K562 (cell line): ENCODE data around the gene WDR54. TPM values are rescaled to one million over a fixed set of nuclear protein-coding genes. Genes with fewer than 3 reads are reported as not detected.

ENCODE experiments used
- ARNT ChIP-seq, 2 experiments: fragments of 450-650 bp; IDR thresholded peaks; 2 replicates each; pipeline ENCODE4 v1.6.1; 2016; ENCODE audit warnings: mild to moderate bottlenecking in 1 of 2
- BRF1 ChIP-seq: IDR thresholded peaks from 3 replicates; pipeline ENCODE4 v1.6.1; 2011; ENCODE audit warnings: borderline replicate concordance, mild to moderate bottlenecking; ENCODE audit not compliant: insufficient read length; ENCODE audit errors: extremely low read depth
- EGR1 ChIP-seq: fragments of 450-650 bp; conservative IDR thresholded peaks from 2 replicates; pipeline ENCODE4 v1.6.1; 2017; ENCODE audit warnings: mild to moderate bottlenecking
- EP300 ChIP-seq: IDR thresholded peaks from 2 replicates; pipeline ENCODE4 v1.6.1; 2012; ENCODE audit warnings: low read length, improper control_type of control experiment
- FOXJ2 ChIP-seq: fragments of 200-800 bp; sonication (Bioruptor generic); IDR thresholded peaks from 2 replicates; pipeline ENCODE4 v1.6.1; 2016; ENCODE audit warnings: missing genetic modification characterization, missing compliant biosample characterization
- JUND ChIP-seq, 2 experiments: IDR thresholded peaks; 2 replicates in 1 of 2; 3 replicates in 1 of 2; pipeline ENCODE4 v1.6.1; 2011; ENCODE audit warnings: borderline replicate concordance in 2 of 2, low read depth in 2 of 2, low read length in 2 of 2, improper control_type of control experiment in 1 of 2, missing biosample characterization in 1 of 2, missing genetic modification characterization in 1 of 2, missing genetic modification reagents in 1 of 2
- MAZ ChIP-seq, 2 experiments: fragments of 450-650 bp in 1 of 2; sonication (generic) in 1 of 2; formaldehyde crosslinking; IDR thresholded peaks in 1 of 2; conservative IDR thresholded peaks in 1 of 2; 2 replicates each; pipeline versions ENCODE4 v1.4.0 to v1.5.0; 2020; ENCODE audit warnings: mild to moderate bottlenecking in 1 of 2, missing genetic modification reagents in 1 of 2
- MEIS2 ChIP-seq: fragments of 450-650 bp; IDR thresholded peaks from 2 replicates; pipeline ENCODE4 v1.6.1; 2014; ENCODE audit warnings: mild to moderate bottlenecking; ENCODE audit not compliant: partially characterized antibody
- NFRKB ChIP-seq: fragments of 450-650 bp; IDR thresholded peaks from 2 replicates; pipeline ENCODE4 v1.6.1; 2016; ENCODE audit warnings: low read depth
- NR1H2 ChIP-seq: sonication (generic); formaldehyde crosslinking; IDR thresholded peaks from 2 replicates; pipeline ENCODE4 v1.4.0; 2020; ENCODE audit warnings: mild to moderate bottlenecking, missing genetic modification reagents
- TBP ChIP-seq: optimal IDR thresholded peaks from 2 replicates; pipeline ENCODE3; 2011; ENCODE audit warnings: low read depth, low read length, improper control_type of control experiment
- THRAP3 ChIP-seq: fragments of 450-650 bp; IDR thresholded peaks from 2 replicates; pipeline ENCODE4 v1.6.1; 2016; ENCODE audit warnings: mild to moderate bottlenecking, inconsistent platforms, borderline replicate concordance
- ZNF3 ChIP-seq: fragments of 250-450 bp; sonication (Bioruptor Pico); IDR thresholded peaks from 2 replicates; pipeline ENCODE4 v1.5.0; 2021; ENCODE audit warnings: mild to moderate bottlenecking, moderate library complexity
- ZNF77 ChIP-seq: fragments of 250-450 bp; sonication (Bioruptor Pico); IDR thresholded peaks from 2 replicates; pipeline ENCODE4 v1.5.0; 2020
- polyA plus RNA-seq, 8 experiments: library from polyadenylated mRNA; depleted of rRNA in 4 of 8; stranded (reverse) in 5 of 8; unstranded in 3 of 8; fragments of >200 nt; fragmentation: Nextera tagmentation in 2 of 8; fragmentation: Illumina TruSeq in 1 of 8; extraction: Ambion mirVana in 2 of 8; extraction: Trizol in 1 of 8; gene quantifications; 2 replicates each; pipeline versions ENCODE4 v1.2.1 to v1.2.3, GENCODE V29; 2011 to 2014; ENCODE audit warnings: inconsistent platforms in 1 of 8, missing spikeins in 1 of 8
- total RNA-seq, 7 experiments: library from RNA; depleted of rRNA in 6 of 7; stranded (reverse); fragments of >200 nt in 6 of 7; fragmentation: Illumina TruSeq in 2 of 7; extraction: Trizol in 2 of 7; gene quantifications; 2 replicates each; pipeline versions ENCODE4 v1.2.1 to v1.2.3, GENCODE V29; 2011 to 2021; ENCODE audit warnings: low replicate concordance in 1 of 7
- TF ChIP-seq, protein P1 (sequence below): fragments of 200-800 bp; sonication (Bioruptor generic); IDR thresholded peaks from 2 replicates; pipeline ENCODE4 v1.6.1; 2016; ENCODE audit warnings: missing genetic modification characterization, missing compliant biosample characterization
- TF ChIP-seq, protein P2 (sequence below): fragments of 450-650 bp; IDR thresholded peaks from 2 replicates; pipeline ENCODE4 v1.7.1; 2018; ENCODE audit warnings: mild to moderate bottlenecking, low read depth; ENCODE audit not compliant: partially characterized antibody
- TF ChIP-seq, protein P3 (sequence below): fragments of 450-650 bp; formaldehyde crosslinking; IDR thresholded peaks from 2 replicates; pipeline ENCODE4 v1.4.0; 2022; ENCODE audit warnings: mild to moderate bottlenecking, moderate library complexity

WDR54 gene
- total and polyA plus RNA-seq, 9 of the 15 experiments (the other 6 are each of a cell fraction or from before 2014, with no cell fraction given): 5.2 to 15.2 (median 7.4) TPM

DNA sequence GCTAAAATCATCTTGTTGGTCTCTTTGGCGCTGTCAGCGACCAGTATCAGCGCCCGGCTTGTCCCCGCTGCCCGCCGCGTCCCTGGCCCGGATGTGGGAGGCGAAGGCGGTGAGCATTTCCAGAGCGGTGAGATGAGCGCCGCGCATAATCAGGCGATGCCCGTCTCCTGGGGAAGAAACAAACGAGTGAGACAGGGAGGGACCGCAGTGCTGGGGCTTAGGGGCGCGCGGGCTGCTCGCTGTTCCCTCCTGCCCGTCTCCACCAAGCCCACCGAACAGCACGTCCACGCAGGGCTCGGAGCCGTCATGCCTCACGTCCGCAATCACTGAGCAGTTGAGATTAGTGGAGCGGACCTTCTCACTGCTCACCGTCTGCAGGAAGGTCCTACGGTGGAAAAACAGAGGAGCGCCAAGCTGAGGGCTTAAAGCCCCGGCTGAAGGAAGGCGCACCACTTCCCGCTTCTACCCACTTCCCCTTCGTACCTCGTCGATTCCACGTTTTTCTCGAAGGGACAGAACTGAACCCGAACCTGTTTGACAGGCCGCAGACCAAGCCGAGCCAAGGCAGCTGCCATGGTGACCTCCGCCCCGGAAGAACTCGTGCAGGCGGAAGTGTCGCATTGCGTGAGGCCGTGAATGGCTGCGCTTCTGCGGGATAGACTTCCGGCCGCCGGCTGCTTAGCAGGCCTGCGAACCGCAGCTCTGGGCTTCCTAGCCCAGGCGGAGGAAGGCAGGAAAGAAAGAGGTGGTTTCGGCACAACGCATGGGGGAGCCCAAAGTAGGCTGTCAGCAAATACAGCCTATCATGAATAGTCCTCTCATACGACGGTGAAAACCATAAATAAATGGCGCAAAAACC is 50.8 kb downstream of the WDR54 start, which contains the start of gene MRPL53 (continued):
- peak; percentile 96 for TF ChIP-seq NFRKB
- TF ChIP-seq EGR1: 0 out of 2 replicates have a peak, but pooled peaks have one; percentile 8
- no peak for TF ChIP-seq BRF1
- TF ChIP-seq, protein P1, sequence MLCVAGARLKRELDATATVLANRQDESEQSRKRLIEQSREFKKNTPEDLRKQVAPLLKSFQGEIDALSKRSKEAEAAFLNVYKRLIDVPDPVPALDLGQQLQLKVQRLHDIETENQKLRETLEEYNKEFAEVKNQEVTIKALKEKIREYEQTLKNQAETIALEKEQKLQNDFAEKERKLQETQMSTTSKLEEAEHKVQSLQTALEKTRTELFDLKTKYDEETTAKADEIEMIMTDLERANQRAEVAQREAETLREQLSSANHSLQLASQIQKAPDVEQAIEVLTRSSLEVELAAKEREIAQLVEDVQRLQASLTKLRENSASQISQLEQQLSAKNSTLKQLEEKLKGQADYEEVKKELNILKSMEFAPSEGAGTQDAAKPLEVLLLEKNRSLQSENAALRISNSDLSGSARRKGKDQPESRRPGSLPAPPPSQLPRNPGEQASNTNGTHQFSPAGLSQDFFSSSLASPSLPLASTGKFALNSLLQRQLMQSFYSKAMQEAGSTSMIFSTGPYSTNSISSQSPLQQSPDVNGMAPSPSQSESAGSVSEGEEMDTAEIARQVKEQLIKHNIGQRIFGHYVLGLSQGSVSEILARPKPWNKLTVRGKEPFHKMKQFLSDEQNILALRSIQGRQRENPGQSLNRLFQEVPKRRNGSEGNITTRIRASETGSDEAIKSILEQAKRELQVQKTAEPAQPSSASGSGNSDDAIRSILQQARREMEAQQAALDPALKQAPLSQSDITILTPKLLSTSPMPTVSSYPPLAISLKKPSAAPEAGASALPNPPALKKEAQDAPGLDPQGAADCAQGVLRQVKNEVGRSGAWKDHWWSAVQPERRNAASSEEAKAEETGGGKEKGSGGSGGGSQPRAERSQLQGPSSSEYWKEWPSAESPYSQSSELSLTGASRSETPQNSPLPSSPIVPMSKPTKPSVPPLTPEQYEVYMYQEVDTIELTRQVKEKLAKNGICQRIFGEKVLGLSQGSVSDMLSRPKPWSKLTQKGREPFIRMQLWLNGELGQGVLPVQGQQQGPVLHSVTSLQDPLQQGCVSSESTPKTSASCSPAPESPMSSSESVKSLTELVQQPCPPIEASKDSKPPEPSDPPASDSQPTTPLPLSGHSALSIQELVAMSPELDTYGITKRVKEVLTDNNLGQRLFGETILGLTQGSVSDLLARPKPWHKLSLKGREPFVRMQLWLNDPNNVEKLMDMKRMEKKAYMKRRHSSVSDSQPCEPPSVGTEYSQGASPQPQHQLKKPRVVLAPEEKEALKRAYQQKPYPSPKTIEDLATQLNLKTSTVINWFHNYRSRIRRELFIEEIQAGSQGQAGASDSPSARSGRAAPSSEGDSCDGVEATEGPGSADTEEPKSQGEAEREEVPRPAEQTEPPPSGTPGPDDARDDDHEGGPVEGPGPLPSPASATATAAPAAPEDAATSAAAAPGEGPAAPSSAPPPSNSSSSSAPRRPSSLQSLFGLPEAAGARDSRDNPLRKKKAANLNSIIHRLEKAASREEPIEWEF: no peak
- TF ChIP-seq MAZ (CRISPR knock-in tag; conservative IDR thresholded peaks at IDR 0.05 in 1 of 2, IDR thresholded peaks at IDR 0.05 in 1 of 2): peak; percentile 73 to 88; a peak in 2 of 4 replicates
- peak; percentile 59 for TF ChIP-seq FOXJ2 (tag)
- peak; percentile 73 for TF ChIP-seq TBP
- TF ChIP-seq ZNF77 (CRISPR knock-in tag): 0 out of 2 replicates have a peak, but pooled peaks have one; percentile 22
- TF ChIP-seq MEIS2: peak; percentile 72
- peak; percentile 96 for TF ChIP-seq THRAP3
- TF ChIP-seq, protein P2, sequence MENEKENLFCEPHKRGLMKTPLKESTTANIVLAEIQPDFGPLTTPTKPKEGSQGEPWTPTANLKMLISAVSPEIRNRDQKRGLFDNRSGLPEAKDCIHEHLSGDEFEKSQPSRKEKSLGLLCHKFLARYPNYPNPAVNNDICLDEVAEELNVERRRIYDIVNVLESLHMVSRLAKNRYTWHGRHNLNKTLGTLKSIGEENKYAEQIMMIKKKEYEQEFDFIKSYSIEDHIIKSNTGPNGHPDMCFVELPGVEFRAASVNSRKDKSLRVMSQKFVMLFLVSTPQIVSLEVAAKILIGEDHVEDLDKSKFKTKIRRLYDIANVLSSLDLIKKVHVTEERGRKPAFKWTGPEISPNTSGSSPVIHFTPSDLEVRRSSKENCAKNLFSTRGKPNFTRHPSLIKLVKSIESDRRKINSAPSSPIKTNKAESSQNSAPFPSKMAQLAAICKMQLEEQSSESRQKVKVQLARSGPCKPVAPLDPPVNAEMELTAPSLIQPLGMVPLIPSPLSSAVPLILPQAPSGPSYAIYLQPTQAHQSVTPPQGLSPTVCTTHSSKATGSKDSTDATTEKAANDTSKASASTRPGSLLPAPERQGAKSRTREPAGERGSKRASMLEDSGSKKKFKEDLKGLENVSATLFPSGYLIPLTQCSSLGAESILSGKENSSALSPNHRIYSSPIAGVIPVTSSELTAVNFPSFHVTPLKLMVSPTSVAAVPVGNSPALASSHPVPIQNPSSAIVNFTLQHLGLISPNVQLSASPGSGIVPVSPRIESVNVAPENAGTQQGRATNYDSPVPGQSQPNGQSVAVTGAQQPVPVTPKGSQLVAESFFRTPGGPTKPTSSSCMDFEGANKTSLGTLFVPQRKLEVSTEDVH: peak; percentile 94
- TF ChIP-seq ARNT (IDR thresholded peaks at IDR 0.05): 0 out of 4 replicates have a peak, but pooled peaks of 1 of the 2 experiments have one; percentile 18
- TF ChIP-seq JUND (IDR thresholded peaks at IDR 0.05; ENCODE audit: borderline replicate concordance, low read depth, low read length): peak; percentile 47; the same call in 1 of the 2 replicates
- TF ChIP-seq JUND (tag; IDR thresholded peaks at IDR 0.05; ENCODE audit: borderline replicate concordance, low read depth, low read length): peak; percentile 32; the same call in 1 of the 3 replicates
- TF ChIP-seq EP300: peak; percentile 33; the same call in 1 of the 2 replicates
- TF ChIP-seq NR1H2 (CRISPR knock-in tag): no peak
- TF ChIP-seq, protein P3, sequence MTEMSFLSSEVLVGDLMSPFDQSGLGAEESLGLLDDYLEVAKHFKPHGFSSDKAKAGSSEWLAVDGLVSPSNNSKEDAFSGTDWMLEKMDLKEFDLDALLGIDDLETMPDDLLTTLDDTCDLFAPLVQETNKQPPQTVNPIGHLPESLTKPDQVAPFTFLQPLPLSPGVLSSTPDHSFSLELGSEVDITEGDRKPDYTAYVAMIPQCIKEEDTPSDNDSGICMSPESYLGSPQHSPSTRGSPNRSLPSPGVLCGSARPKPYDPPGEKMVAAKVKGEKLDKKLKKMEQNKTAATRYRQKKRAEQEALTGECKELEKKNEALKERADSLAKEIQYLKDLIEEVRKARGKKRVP (CRISPR knock-in tag): peak; percentile 51
- TF ChIP-seq ZNF3 (CRISPR knock-in tag): no peak
